HL-60/S4 (cell line): ENCODE measurements around the gene CCL27.

Experiments
- in situ Hi-C: fragments of 300-500 bp; cut with MboI; formaldehyde crosslinking; loops from 2 replicates; pipeline ENCODE4 v1.14.3; 2022; ENCODE audit warnings: low sequenced_read_pairs

The CCL27 gene

DNA sequence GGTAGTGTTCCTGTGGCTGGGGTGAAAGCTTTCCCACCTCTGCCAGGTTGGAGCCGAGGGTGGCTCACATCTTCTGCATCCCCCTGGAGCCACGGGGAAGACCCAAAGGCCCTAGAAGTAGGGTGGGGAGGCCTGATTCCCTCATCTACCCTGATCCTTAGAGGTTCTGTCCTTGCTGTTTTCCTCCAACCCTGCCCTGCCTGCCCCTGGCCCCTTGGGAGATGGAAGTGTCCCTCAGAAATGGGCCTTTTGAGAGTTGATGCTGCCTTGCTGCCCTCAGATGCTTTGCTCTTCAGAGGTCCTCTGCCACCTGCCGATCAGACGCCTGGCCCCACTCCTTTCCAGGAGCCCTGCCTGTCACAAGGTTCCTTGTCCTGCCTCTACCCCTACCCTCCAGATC is 22.4 kb upstream of the CCL27 start:
- in situ Hi-C loops, result no loop called here

DNA sequence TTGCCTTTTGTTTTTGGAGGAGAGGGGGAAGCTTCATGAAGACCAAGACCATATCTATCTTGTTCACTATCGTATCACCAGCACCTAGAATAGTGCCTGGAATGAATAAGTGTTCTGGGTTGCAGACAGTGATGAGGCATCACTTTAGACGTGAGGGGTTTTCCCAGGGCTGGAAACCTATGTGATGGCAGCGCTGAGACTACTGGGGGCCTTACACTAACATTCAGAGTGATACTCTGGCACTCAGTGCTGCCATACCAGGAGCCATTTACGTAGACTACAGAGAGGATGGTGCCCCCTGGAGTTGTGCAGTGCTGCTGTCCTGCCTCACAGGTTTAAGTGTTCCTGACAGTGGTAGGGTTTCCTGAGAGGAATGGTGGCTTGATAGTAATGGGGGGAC is 21.7 kb upstream of the CCL27 start:
- in situ Hi-C loops, result no loop called here

DNA sequence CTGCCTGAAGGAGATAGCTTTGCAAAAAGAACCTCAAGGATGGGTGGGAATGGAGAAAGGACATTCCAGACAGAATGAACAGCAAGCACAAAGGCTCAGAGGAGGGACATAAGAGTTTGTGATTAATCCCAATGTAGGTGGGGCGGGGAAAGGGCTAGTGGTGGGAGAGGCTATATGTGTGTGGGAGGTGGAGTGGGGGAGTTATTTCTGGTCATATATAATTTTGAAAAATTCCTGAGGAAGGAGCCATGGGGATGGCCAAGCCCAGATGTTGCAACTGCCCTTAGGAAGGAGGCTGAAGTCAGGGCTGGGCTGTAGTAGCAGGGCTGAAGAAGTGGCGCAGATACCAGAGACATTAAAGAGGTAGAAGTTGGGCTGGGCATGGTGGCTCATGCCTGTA is 13.4 kb upstream of the CCL27 start:
- in situ Hi-C loops, result no loop called here

DNA sequence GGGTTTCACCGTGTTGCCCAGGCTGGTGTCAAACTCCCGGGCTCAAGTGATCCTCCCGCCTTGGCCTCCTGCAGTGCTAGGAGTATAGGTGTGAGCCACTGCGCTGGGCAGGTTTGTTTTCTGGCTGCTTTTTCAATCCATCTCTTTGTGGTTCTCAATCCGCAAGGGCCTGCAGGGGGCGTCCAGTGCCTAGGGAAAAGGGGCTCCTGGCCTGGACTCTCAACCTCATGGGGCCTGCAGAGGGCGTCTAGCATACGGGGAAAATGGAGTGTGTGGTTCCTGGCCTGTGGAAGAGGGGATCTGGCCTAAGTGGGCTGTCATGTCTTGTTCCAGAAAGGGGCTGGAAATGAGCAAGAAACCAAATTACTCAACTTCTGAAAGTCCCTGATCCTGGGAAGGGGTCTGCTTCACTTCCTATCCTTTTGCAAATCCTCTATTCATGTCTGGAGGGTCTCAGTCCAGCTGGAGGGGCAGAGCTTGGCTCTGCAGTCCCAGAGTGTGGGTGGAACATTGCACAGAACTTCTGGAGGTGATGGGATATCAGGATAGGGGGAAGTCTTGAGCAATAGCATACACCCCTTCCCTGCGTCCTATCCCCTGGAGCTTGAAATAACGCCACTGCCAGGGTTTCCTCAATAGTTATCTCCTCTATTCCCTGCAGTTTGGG is 12.7 kb upstream of the CCL27 start:
- in situ Hi-C loops, result no loop called here

DNA sequence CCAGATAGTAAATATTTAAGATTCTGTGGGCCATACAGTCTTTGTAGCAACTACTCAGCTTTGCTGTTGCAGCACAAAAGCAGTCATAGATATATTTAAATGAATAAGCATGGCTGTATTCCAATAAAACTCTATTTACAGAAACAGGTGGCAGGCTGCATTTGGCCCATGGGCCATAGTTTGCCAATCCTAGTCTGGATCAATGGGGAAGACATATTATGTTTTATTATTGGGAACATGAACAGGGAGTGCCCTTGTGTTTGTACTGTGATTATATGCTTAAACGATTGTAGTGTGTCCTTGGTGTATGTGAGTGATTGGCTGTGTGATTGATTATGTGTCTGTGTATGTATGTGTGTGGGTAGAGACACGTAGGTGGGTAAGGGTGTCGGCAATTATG is 12.0 kb upstream of the CCL27 start:
- in situ Hi-C loops, result no loop called here

DNA sequence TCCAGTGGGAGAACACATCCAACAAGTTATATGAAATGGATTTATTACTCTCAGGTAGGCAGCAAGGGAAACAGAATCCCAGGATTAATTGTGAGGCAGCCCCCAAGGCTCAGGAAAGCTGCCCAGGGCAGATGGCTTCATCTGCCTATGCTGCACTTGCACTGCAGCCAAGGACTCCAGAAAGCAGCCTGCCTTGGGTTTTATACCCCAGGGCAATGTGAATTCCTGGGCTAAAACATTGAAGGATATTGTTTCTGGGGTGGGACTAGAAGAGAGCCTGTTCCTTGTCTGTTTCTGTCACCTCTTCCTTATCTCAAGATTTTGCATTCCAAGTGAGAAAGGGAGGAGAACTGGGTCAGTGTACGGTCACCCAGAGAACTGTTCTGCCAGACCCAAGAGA is 8.8 kb upstream of the CCL27 start:
- in situ Hi-C loops, result no loop called here

DNA sequence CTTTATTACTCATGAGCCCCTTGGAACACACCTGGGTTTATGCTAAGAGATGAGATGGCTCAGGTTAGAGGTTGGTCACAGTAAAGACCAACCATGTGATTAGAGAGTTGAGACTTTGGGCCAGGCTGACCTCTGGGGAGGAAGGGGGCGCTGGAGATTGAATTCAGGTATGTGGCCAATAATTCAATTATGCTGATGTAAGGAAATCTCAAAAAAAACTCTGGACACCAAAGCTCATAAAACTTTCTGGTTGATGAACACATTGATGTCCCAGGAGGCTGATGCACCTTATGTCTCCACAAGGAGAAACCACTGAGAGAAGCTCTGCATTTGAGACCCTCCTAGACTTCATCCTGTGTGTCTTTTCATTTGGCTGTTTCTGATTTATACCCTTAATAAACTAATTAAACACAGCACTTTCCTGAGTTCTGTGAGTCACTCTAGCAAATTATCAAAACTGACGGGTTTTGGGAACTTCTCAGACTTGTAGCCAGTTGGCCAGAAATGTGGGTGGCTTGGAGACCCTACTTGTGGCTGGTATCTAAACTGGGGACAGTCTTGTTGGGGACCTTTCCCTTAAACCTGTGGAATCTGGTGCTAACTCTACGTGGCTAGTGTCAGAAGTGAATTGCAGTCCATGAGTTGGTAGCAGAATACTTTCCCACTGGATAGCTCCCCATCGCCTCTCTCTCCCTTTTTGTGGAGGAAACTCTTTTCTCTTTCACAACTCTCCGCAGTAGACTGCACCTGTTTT is 7.5 kb upstream of the CCL27 start:
- in situ Hi-C loops, result no loop called here

DNA sequence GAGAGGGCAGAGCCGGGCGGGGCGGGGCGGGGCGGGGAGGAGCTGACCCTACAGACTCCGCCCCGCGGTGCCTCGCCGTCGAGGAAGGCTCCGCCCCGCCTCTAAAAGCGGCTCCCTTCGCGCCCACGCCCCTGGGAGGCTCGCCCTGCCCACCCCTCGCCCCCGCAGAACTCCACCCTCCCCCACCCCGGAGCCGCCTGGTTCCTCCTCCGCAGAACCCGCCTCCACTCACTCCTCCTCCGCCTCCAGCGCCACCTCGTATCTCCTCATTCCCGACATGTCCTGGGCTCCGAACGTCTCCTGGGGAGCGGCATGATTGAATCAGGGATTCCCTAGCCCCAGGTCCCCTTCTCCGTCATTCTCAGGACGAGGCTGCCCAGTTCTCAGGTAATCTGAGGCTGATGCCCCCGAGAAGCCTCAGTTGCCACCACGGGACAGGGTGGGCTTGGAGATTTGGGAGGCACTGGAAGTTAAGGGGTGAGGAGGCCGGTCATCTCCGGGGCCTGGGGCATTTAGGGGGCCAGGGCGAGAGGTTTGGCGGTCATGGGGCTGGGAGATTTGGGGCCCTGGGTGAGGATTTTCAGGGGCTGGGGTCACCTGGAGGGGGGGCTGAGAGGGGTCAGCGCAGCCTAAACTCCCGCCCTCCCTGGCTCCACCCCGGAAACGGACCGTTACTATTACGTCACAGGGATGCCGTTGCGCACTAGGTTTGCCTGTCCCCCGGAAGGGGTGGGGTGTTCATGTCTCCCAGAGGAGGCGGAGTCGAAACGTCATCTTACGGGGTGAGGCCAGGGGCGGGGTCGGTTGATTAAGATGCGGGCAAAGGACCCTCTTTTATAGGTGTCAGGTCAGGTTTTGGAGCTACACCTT is 3.2 kb upstream of the CCL27 start:
- in situ Hi-C loops, result no loop called here

DNA sequence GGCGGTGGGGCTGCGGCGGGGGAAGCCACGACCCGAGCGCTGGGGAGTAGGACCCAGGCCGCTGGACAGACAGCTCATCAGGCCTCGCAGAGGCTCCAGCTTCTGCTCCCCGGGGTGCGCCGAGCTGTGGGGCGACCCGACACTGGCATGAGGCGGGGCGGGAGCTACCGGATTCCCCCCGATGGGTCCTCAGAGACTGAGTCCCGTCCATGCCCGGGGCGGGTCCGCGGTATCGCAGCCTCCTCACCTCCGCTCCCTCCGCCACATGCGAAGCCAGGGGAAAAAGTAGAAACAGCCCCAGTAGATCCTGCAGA is 2.6 kb upstream of the CCL27 start:
- in situ Hi-C loops, result no loop called here

DNA sequence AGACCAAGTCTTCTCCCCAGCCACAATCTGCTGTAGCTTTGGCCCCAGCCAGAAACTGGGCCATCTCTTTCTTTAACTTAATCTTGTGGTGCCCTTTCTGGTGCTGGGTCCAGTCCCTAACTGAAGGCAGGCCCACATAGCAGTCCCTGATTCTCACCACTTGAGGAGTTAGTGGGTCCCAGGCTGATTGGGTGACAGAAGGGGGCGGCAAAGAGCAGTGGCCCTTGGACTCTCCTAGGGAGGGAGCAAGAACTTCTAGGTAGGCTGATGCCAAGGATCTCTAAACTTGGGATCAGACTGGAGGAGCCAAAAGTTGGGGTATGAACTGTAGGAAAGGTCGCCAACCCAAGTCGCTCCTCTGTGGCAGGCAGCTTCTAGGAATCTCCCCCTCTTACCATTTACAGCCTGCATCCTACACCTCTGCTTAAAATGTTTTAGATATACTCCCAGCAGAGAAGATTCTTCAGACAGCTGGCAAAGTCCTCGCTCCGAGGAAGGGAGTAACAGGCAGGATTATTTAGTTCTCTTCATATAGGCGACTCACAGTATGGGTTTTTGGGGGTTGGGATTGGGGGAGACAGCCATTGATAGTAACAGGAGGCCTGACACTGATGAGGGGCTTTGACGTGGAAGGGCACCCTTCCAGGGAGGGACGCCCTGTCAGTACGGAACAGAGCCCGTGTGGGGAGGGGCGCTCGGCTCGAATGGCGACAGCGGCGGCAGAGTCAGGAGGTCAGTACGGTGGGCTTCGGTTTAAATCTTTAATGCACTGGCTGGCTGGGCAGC is 2.0 kb upstream of the CCL27 start:
- in situ Hi-C loops, result no loop called here

DNA sequence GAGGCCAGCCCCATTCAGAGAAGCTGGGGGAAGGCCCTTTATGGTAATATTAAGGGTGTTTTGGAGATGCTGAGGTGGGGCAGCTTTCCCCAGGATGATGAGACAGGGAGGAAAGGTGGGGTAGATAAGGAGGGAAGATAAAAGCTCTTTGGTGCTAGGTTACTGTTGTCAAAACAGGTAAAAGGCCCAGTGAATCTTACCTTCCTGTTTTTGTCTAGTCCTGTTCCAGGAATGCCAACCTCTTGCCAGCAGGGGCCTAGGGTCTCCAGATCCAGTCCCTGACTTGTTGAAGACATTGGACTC is 797 bp upstream of the CCL27 start:
- in situ Hi-C loops, result no loop called here

DNA sequence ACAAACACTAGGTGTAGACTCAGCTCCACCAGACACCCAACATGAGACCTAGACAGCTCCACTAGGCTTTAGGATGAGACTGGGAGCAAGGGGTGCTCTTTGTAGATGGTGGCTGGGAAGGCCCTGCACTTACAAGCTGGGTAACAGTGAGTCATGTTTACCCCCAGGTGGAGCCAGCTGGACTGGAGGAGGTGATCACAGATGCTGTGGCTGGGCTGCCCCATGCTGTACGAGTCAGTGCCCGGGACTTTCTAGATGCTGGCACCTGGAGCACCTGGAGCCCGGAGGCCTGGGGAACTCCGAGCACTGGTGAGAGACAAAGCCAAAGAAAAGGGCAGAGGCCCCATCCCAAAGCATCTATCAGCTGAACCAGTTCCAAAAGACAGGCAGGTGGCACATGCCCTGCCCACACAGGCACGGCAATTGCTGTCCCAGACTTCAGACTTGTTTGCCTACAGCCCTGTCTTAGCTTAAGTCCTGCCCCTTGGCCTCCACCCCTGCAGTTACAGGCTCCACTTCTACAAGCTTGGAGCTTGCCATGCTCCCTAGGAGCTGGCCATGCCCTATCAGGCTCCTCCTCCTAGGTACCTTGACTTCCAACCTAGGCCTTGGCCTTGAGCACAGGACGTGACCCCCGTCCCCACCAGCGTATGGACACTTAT is 2.7 kb downstream of the CCL27 start:
- in situ Hi-C loops, result no loop called here

DNA sequence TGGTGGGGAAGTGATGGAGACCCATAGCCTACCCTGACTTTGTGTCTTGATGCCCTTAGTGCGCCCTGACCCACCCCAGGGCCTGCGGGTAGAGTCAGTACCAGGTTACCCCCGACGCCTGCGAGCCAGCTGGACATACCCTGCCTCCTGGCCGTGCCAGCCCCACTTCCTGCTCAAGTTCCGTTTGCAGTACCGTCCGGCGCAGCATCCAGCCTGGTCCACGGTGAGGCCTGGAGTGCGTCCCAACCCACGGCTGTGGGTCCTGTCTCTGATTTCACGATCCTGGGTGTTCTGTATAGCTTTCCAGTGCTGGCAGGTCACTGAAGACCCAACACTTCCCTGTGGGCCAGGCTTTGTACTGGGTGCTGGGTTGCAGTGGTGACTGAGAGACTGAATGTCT is 4.0 kb downstream of the CCL27 start:
- in situ Hi-C loops, result no loop called here

DNA sequence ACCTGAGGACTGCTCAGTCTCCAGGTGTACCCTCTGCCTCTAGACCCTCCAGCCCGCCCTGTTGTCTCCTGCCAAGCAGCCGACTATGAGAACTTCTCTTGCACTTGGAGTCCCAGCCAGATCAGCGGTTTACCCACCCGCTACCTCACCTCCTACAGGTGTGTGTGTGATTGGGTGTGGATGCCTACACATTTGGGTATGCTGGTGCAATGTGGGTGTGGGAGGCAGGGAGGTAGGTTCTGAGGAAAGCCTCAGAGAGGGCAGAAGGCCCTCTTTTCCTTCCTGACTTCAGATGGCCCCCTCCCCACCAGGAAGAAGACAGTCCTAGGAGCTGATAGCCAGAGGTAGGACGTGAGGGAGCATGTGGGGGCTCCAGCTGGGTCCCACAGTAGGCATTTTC is 5.5 kb downstream of the CCL27 start:
- in situ Hi-C loops, result no loop called here

DNA sequence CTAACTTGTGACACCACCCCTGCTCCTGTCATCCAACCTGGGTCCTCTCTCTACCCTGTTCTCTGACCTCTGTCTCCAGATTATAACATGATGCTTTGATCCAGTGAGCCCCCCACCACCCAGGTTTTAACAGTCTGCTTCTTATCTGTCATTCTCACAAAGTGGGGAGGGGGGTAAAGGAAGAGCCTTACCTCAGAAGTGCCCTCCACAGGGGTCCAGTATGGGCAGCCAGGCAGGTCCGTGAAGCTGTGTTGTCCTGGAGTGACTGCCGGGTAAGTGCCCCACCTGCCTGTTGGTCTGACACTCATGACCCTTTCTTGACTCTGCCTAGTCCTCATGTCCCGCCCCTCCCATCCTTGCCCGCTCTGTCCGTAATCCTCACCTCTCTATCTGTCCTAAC is 7.1 kb downstream of the CCL27 start:
- in situ Hi-C loops, result no loop called here

DNA sequence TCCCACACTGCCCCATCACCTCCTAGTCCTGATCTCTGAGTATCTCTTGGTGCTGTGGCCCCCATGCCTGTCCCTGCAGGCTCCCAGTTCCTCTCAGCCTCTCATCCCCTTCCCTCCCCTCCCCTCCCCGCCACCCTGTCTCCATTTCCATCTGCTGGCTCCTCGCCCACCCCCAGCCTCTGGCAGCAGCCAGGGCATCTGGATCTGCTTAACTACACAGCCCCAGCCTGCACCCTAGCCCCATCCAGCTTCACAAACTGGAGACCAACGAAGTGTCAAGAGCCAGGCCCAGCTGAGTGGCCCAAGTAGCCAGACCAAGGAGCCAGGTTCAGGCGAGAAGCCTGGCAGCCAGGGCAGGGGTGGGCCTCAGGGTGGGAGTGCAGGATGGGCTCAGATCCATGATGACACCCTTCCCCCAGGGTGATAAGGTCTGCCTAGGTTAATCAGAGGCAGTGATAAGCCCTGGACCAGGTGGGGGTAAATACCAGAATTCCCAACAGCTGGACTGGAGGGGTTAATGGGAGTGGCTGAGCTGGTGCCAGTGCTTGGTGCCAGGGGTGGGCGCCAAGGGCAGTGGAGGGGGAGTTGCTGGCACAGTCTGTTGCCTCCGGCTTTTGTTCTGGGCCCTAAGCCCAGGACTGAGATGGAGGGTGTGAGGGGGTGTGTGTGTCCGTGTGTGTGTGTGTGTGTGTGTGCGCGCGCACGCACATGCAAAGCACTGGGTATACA is 8.0 kb downstream of the CCL27 start:
- in situ Hi-C loops, result no loop called here

DNA sequence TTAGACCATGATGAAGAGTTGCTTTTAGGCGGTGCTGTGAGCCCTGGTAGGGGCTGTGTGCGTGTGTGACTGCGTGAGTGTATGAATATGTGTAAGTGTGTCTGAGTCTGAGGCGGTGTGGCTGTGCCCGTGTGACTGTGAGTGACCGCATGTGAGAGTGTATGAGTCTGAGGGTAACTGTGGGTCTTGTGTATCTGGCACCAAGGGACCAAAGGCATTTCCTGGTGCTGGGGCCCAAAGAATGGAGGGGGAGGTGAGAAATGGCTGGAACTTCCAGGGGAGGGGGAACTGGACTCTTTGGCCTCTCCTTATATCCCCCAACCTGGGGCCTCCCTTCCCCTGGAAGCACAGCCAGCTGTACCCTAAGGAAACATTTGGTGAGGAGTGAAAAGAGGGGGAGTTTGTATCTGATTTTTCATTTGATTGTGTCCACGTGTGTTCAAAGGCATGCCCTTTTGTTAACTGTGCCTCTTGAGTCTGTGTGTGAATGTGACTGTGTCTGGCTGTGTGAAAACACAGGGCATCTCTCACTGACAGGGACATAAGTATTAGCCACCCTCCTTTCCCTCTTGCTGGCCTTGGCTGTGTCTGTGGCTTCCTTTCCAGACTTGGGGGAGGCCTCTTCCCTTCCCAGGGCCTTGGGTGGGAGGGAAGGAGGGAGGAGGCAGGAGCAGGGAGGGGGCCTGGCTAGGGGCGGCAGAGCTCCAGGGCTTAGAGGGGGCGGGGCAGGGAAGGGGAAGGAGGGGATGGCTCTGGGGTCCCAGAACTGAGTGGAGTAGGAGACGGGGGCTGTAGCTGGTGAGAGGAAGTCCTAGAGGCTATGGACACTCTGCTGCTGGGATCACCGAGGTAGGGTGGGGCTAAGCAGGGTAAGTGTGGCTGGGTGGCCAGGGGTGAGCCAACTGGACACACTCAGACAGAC is 9.0 kb downstream of the CCL27 start:
- in situ Hi-C loops, result no loop called here

DNA sequence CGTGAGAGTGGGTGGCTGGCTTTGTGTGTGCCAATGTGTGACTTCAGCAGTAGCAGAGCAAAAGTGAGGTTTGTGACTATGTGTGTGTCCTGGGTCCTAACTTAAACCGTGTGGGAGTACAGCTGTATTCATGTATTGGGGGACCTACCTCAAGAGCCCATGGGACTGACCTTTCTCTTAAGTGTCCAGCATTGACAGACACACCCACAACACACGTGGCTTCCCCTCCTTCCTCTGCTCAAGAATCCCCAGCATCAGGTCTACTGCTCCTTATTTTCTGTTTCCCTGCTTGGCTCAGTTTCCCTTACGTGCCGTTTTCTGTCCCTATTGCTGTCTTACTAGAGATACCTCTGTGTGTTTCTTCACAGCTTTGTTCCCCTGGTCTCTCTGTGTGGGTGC is 9.9 kb downstream of the CCL27 start:
- in situ Hi-C loops, result no loop called here

DNA sequence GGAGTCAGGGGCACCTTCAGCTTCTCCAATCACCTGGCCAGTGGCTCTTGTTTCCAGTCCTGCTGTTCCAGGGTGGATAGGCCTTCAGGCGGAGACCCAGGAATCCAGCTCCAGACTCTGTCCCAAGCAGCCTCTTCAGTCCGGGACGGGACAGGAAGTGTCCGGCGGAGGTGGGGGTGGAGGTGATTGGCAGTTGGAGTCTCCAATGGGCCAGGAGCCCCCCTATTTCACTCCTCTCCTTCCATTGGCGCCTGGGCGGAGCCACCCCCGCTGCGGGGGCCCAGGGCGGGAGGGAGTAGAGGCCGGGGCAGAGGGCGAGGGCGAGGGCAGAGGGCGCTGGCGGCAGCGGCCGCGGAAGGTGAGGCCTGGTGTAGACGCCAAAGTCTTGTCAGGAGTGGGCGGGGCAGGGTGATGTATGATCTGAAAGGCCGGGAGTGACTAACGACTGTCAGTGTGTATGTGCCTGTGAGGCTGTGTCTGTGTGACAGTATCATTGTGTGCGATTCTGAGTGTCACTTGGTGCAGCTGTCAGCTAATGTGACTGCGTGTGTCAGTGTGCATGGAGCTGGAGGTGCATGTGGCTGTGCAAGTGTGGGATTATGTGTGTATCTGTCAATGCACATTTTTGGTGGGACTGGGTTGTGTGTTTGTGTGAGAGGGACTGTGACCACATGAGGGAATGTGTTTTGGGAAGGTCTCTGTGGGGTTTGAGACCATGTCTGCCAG is 10.4 kb downstream of the CCL27 start, which contains the start of gene IL11RA:
Gene IL11RA (plus strand): TSS at position 310 of the 726 bp plus-strand sequence. CDS start 3,033 bp downstream, outside the sequence.
- in situ Hi-C loops, result no loop called here
